Measurements from ENCODE around the gene HIRIP3.

The HIRIP3 gene

GRCh38 chr16:29987371-29988085 is 7.9 kb downstream of the HIRIP3 start:
- H3K4me3 ChIP-seq (ENCODE audit: low read length), result no peak overlapping the region
- DNase-seq (ENCODE audit: low read depth, low spot score), result no peak

GRCh38 chr16:29986931-29987330 is 8.5 kb downstream of the HIRIP3 start:
- no peak overlapping the region for H3K4me3 ChIP-seq (ENCODE audit: low read length)
- DNase-seq (ENCODE audit: low read depth, low spot score), result no peak

GRCh38 chr16:29986231-29986630 is 9.2 kb downstream of the HIRIP3 start:
- DNase-seq (ENCODE audit: low read depth, low spot score), result no peak
- no peak overlapping the region for H3K4me3 ChIP-seq (ENCODE audit: low read length)

- no peak overlapping the region for H3K4me3 ChIP-seq (ENCODE audit: low read length)
- no peak for DNase-seq (ENCODE audit: low read depth, low spot score)
These were observed 10.1 kb downstream of the HIRIP3 start for GRCh38 chr16:29985271-29985811.

GRCh38 chr16:29984764-29985147 is 10.7 kb downstream of the HIRIP3 start:
- DNase-seq (ENCODE audit: low read depth, low spot score), result no peak
- H3K4me3 ChIP-seq (ENCODE audit: low read length), result no peak overlapping the region

- H3K4me3 ChIP-seq (ENCODE audit: low read length), result no peak overlapping the region
- DNase-seq (ENCODE audit: low read depth, low spot score), result no peak
These were observed 11.2 kb downstream of the HIRIP3 start for GRCh38 chr16:29984137-29984763.

- no peak for DNase-seq (ENCODE audit: low read depth, low spot score)
- H3K4me3 ChIP-seq (ENCODE audit: low read length), result no peak overlapping the region
These were observed 11.8 kb downstream of the HIRIP3 start for GRCh38 chr16:29983420-29984136.

- DNase-seq (ENCODE audit: low read depth, low spot score), result no peak
- no peak overlapping the region for H3K4me3 ChIP-seq (ENCODE audit: low read length)
These were observed 12.6 kb downstream of the HIRIP3 start for GRCh38 chr16:29982560-29983419.

GRCh38 chr16:29978564-29979270 is 16.7 kb downstream of the HIRIP3 start:
- H3K4me3 ChIP-seq (ENCODE audit: low read length), result no peak overlapping the region
- no peak for DNase-seq (ENCODE audit: low read depth, low spot score)

- DNase-seq (ENCODE audit: low read depth, low spot score), result no peak
- H3K4me3 ChIP-seq (ENCODE audit: low read length), result no peak overlapping the region
These were observed 17.3 kb downstream of the HIRIP3 start for GRCh38 chr16:29978081-29978480.

- no peak overlapping the region for H3K4me3 ChIP-seq (ENCODE audit: low read length)
- no peak for DNase-seq (ENCODE audit: low read depth, low spot score)
These were observed 18.2 kb downstream of the HIRIP3 start for GRCh38 chr16:29977063-29977825.

GRCh38 chr16:29975811-29976511 is 19.5 kb downstream of the HIRIP3 start:
- no peak for DNase-seq (ENCODE audit: low read depth, low spot score)

GRCh38 chr16:29975134-29975538 is 20.3 kb downstream of the HIRIP3 start:
- peak overlapping the region; percentile 91 for H3K4me3 ChIP-seq (ENCODE audit: low read length)

More at GRCh38 chr16:29975811-29976511, 19.5 kb downstream of the HIRIP3 start:
- peak overlapping the region; percentile 9 for H3K4me3 ChIP-seq (ENCODE audit: low read length)

GRCh38 chr16:29974291-29975133 is 20.9 kb downstream of the HIRIP3 start:
- no peak for DNase-seq (ENCODE audit: low read depth, low spot score)
- H3K4me3 ChIP-seq (ENCODE audit: low read length), result peak overlapping the region; percentile 91

More at GRCh38 chr16:29975134-29975538, 20.3 kb downstream of the HIRIP3 start:
- no peak for DNase-seq (ENCODE audit: low read depth, low spot score)

GRCh38 chr16:29973384-29974246 is 21.8 kb downstream of the HIRIP3 start, which contains the start of gene TAOK2:
TSS of gene TAOK2 (plus strand) at chr16:29973868. CDS start at chr16:29977773, 3,905 bp downstream.
- peak within 1 kb of the TSS; percentile 91 for H3K4me3 ChIP-seq (ENCODE audit: low read length)
- DNase-seq (ENCODE audit: low read depth, low spot score), result peak; percentile 97

All from Jurkat, Clone E6-1 (cell line).